ENCODE data around the gene NR5A1. TPM values are rescaled to one million over a fixed set of nuclear protein-coding genes. Genes with fewer than 3 reads are reported as not detected.

NR5A1 gene
- polyA plus RNA-seq, 3 donors = not detected

DNA sequence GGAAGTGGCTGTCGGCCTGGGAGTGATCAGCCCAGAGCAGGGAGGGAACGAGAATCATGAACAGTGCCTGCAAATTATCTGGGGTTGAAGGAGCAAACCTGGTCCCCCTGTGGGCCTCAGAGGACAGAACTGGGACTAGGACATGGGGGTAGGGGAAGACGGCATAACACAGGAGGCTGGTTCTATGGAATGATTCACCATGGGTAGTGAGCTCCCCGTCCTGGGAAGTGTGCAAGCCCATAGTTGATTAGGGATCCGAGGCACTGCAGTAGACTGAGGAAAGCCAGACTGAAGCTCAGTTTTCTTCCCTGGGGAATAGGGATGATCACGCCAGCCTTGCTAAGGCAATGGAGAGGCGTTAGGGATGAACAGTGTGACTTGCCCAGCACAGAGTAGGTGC is 51.4 kb downstream of the NR5A1 start:
- whole genome bisulfite sequencing (ENCODE audit: insufficient coverage) = 76% methylated on average over 5 of the region's 7 CpGs
- H3K9me3 Mint-ChIP-seq = peaks cover 0 to 6% (median 2%) of the 10 kb centered on the region in 7 donors
- Histone ChIP-seq H3K27ac (ENCODE audit: low read depth in 1 of 2, low read length in 2 of 2) (no peak overlapping the region), H3K9me3 (replicated peaks in 1 of 2; ENCODE audit: control insufficient read depth in 1 of 2, insufficient read depth in 1 of 2, low read length in 2 of 2) (peaks cover 0 to 2% of the 10 kb centered on the region in 2 donors), H3K36me3 (replicated peaks in 1 of 2; ENCODE audit: control insufficient read depth in 1 of 2, insufficient read depth in 2 of 2, low read length in 2 of 2) (no peaks in the 10 kb centered on the region), H3K4me3 (replicated peaks in 1 of 3; ENCODE audit: low read depth in 2 of 3, low read length in 3 of 3) (no peak overlapping the region), H2AFZ (ENCODE audit: insufficient read depth, low read depth, low read length, poor library complexity, severe bottlenecking) (no peak overlapping the region), H3K9ac (ENCODE audit: insufficient read depth, low read length, poor library complexity, severe bottlenecking) (no peak overlapping the region), H3K4me2 (replicated peaks; ENCODE audit: extremely low read depth, low read length, poor library complexity, severe bottlenecking) (no peak overlapping the region), H3K4me1 (ENCODE audit: control insufficient read depth in 1 of 2, insufficient read depth in 2 of 2, low read length in 2 of 2) (peaks cover 0 to 7% of the 10 kb centered on the region in 2 donors), H4K20me1 (ENCODE audit: insufficient read depth, low read length) (no peaks in the 10 kb centered on the region), H3K27me3 (ENCODE audit: control insufficient read depth in 2 of 2, insufficient read depth in 2 of 2, low read length in 2 of 2) (peaks cover 10 to 21% of the 10 kb centered on the region in 2 donors), H3K79me2 (ENCODE audit: insufficient read depth, low read length) (no peaks in the 10 kb centered on the region)
- TF ChIP-seq, protein P1, sequence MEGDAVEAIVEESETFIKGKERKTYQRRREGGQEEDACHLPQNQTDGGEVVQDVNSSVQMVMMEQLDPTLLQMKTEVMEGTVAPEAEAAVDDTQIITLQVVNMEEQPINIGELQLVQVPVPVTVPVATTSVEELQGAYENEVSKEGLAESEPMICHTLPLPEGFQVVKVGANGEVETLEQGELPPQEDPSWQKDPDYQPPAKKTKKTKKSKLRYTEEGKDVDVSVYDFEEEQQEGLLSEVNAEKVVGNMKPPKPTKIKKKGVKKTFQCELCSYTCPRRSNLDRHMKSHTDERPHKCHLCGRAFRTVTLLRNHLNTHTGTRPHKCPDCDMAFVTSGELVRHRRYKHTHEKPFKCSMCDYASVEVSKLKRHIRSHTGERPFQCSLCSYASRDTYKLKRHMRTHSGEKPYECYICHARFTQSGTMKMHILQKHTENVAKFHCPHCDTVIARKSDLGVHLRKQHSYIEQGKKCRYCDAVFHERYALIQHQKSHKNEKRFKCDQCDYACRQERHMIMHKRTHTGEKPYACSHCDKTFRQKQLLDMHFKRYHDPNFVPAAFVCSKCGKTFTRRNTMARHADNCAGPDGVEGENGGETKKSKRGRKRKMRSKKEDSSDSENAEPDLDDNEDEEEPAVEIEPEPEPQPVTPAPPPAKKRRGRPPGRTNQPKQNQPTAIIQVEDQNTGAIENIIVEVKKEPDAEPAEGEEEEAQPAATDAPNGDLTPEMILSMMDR (IDR thresholded peaks at IDR 0.05) = no peak
- intact Hi-C loops (cut with micrococcal nuclease) = no loop called here
- H3K27me3 Mint-ChIP-seq (ENCODE audit: low read depth in 3 of 3) = peaks cover 25 to 41% (median 37%) of the 10 kb centered on the region in 3 donors
- H3K4me3 Mint-ChIP-seq = no peak overlapping the region
- H3K36me3 Mint-ChIP-seq = no peaks in the 10 kb centered on the region
- no peak for DNase-seq
- H3K27ac Mint-ChIP-seq = no peak overlapping the region
- H3K4me1 Mint-ChIP-seq = peaks cover 2% of the 10 kb centered on the region

DNA sequence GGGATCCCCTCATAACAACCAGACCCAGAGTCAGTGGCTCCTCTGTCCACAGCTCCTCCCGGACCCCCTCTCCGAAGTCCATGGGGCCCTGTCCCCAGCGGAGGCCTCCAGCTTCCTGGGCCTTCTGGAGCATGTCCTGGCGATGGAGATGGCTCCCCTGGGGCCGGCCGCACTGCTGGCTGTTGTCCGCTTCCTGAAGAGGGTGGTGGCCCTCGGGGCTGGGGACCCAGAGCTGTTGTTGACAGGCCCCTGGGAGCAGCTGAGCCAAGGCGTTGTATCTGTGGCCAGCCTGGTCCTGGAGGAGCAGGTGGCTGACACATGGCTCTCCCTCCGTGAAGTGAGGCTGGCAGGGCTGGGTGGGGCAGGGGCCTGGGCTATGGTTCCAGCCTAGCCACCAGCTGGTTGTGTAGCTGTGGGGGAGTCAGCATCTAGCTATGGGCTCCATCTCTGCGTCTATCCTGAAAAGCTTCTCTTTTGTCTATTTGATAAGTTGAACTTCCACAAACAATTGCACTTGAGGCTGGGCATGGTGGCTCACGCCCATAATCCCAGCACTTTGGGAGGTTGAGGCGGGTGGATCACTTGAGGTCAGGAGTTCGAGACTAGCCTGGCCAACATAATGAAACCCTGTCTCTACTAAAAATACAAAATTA is 52.3 kb downstream of the NR5A1 start:
- H3K4me1 ChIP-seq (ENCODE audit: control insufficient read depth in 1 of 2, insufficient read depth in 2 of 2, low read length in 2 of 2) = peaks cover 0 to 7% of the 10 kb centered on the region in 2 donors
- H3K9me3 ChIP-seq (replicated peaks in 1 of 2; ENCODE audit: control insufficient read depth in 1 of 2, insufficient read depth in 1 of 2, low read length in 2 of 2) = peaks cover 0 to 6% of the 10 kb centered on the region in 2 donors
- H3K4me1 Mint-ChIP-seq = peaks cover 7% of the 10 kb centered on the region
- 96% methylated on average over 9 of the region's 14 CpGs for WGBS (ENCODE audit: insufficient coverage)
- H3K27ac Mint-ChIP-seq = peak overlapping the region in 1 of 7 donors; percentile 3
- H3K4me2 ChIP-seq (replicated peaks; ENCODE audit: extremely low read depth, low read length, poor library complexity, severe bottlenecking) = no peak overlapping the region
- peaks cover 0 to 7% (median 0%) of the 10 kb centered on the region in 7 donors for H3K9me3 Mint-ChIP-seq
- no peak overlapping the region for H3K4me3 Mint-ChIP-seq
- no peak overlapping the region for H3K9ac ChIP-seq (ENCODE audit: insufficient read depth, low read length, poor library complexity, severe bottlenecking)
- H3K27me3 Mint-ChIP-seq (ENCODE audit: low read depth in 3 of 3) = peaks cover 33 to 50% (median 45%) of the 10 kb centered on the region in 3 donors
- peaks cover 16 to 30% of the 10 kb centered on the region in 2 donors for H3K27me3 ChIP-seq (ENCODE audit: control insufficient read depth in 2 of 2, insufficient read depth in 2 of 2, low read length in 2 of 2)
- H3K27ac ChIP-seq (ENCODE audit: low read depth in 1 of 2, low read length in 2 of 2) = no peak overlapping the region
- intact Hi-C loops (cut with micrococcal nuclease) = no loop called here
- no peak overlapping the region for H2AFZ ChIP-seq (ENCODE audit: insufficient read depth, low read depth, low read length, poor library complexity, severe bottlenecking)
- no peaks in the 10 kb centered on the region for H4K20me1 ChIP-seq (ENCODE audit: insufficient read depth, low read length)
- no peak overlapping the region for H3K4me3 ChIP-seq (replicated peaks in 1 of 3; ENCODE audit: low read depth in 2 of 3, low read length in 3 of 3)
- TF ChIP-seq, protein P1 (IDR thresholded peaks at IDR 0.05) = no peak
- no peak for DNase-seq
- H3K36me3 Mint-ChIP-seq = no peaks in the 10 kb centered on the region
- H3K36me3 ChIP-seq (replicated peaks in 1 of 2; ENCODE audit: control insufficient read depth in 1 of 2, insufficient read depth in 2 of 2, low read length in 2 of 2) = no peaks in the 10 kb centered on the region
- H3K79me2 ChIP-seq (ENCODE audit: insufficient read depth, low read length) = no peaks in the 10 kb centered on the region
